Stimulated activated CD8-positive, alpha-beta memory T cell treated with anti-CD3 and anti-CD28 coated beads, Interleukin-7, amount 100 ng/mL, for 24 hours (primary cell): Measurements from ENCODE around the gene CCDC91.

Experiments
- DNase-seq: peaks from one replicate; pipeline ENCODE4 v3.0.0-alpha.2; 2020; ENCODE audit warnings: low read depth

Gene CCDC91

DNA sequence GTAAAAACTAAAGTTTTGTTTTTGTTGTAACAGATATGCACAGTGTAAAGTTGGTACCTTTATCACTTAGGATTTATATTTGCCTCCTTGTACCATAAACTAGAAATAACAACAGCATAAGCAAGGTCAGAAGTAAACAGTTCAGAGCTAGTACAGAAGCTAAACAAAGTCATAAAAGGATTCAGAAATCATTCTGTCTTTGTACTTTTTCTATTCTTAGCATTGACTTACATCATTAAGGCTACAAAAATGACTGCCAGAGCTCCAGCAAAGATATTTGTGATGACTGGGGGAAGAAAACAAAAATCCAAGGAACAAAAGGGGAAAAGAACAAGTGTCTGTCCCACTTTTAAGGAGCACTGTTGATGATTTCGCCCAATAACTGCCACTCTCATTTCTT, 347.2 kb downstream of the CCDC91 start:
- DNase-seq: no peak

DNA sequence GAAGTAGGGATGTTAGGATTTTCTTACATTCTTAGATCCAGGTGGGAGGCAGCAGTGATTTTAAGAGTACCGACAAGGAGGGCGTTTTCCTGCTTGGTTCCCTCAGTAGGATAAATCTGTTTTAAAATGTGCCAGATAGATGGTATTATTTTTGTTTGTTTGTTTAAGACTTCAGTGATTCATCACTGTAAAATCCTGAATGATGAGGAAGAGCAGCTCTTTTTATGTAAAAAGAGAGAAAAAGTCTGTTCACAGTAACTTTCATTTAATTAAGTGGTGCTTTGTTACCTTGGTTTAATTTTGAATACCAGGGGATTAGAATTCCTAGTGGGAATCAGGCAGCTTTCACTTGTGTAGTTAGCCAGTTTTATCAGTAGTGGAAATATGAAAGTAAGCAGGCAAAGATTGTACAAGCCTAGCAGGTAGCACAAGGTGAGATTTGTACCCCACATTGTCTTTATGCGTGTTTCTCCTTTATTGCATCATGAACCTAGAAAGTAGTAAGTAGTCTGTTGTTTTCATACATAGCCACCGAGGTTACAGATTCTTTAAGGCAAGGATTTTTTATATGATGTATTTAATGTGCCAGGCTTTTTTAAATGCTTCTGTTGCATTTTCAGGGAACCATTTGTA, 349.6 kb downstream of the CCDC91 start:
- no peak for DNase-seq

DNA sequence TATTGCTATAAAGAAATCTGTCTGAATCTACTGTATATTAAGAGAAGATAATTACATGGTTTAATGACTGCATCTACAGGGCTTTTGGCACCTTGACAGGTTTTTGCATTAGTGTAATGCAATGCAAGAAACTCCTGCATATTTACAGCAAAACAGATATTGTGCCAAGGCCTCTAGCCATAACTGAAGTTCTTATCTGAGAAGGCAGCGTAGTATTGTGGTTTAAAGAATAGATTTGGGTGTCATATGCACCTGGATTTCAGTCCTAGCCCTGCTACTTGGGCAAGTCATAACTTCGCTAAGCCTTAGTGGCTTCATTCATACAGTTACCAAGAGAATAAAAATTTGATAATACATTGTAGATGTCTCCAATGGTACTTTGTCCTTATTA, 350.1 kb downstream of the CCDC91 start:
- DNase-seq: no peak

DNA sequence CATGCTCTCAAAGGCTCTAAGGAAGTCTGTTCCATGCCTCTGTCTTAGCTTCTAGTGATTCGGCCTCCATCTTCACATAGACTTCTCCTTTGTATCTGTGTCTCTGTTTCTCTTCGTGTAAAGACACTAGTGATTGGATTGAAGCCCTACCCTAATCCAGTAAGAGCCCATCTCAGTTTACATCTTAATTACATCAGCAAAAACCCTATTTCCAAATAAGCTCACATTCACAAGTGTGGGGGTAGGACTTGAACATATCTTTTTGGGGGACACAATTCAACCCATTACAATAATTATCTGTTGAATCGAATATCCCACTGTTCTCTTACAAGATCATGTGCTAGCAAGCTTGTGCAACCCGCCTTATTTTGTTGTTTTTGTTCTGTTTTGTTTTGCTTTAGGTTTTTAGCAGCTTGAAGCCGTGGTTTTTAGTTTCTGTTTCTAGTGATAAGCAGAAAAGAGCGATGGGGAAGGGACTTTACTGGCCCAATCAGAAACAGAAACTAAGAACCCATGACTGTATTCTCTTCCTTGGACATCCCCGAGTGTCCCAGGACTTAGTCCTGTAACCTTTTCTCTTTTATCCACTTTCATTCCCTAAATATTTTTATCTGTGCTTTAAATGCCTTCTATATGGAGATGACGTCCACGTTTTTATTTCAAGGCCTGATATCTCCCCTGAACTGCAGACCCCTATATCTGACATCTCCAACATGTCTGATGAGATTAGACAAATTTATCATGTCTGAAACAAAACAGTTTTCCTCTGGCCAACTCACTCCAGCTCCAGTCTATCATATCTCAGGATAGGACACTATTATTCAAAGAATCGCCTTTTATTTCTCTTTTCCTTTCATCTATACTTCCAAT, 353.0 kb downstream of the CCDC91 start:
- DNase-seq: no peak

DNA sequence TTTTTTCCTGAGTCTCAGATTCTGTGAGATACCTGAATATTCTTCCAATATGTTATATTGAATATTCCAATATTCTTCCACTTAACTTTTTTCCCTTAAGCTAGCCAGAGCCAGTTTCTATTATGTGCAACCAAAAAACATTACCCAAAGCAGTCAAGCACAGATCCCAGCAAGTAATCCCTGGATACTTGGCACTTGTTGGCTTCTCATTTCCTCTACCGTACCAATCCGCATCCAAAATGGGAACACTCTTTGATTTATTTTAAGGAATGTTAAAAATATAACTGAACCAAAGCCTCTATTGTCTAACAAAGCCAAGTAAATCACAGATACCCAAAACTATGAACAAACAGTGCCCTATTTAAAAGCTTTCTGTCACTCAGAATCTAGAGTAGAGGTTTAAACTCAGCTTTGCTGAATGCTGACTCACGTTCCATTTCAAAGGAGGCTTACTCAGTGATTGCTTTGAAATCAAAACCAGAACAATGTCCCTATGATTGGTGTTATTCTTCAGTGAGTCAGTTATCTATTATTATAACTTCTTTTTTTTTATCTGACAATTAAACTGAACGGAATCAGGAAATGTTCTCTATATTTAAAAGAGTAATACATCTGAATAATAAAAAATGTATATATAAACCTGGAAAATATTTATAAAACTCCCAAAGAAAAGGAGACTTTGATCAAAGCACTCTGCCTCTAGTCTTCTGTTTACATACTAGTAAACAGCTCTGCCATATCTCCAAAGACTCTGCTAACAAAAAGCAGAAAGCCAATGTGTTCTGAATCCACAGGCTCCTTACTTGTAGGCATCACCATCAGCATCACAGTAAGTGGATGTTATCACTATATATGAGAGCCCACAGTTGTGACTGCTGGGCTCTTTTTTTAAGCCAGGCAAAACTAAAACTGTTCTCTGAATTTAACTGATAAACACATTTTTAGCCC, 360.8 kb downstream of the CCDC91 start:
- DNase-seq: no peak

DNA sequence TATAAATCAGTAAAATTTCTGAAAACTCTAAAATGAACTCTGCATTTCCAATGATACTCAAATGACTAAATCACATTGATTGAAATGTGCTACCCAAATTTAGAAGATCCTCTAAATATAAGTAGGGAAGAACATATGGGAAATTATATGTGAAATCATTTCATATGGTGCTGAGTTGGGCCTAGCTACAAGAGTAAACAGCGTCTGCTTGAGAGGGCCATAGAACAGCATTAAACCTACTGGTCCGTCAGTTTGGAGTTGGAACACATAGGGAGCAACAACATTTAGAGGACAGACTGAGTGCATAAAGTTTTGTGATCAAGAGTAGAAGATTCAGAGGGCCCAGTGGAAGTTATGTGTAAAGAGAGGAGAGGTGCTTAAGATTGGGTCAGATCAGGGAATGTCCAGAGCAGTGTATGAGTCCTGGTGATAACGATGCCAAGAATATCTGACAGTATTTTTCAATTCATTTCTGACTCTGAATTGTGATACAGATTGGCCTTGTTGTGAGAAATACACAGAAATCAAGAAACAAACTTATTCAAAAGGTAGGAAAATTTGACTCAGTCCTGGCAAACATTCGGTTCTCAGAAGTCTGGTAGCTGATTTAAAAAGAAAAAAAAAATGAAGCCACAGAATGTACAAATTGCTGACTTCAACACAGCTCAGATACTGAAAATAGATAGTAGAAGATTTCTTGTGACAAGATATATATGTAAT, 362.2 kb downstream of the CCDC91 start:
- no peak for DNase-seq

DNA sequence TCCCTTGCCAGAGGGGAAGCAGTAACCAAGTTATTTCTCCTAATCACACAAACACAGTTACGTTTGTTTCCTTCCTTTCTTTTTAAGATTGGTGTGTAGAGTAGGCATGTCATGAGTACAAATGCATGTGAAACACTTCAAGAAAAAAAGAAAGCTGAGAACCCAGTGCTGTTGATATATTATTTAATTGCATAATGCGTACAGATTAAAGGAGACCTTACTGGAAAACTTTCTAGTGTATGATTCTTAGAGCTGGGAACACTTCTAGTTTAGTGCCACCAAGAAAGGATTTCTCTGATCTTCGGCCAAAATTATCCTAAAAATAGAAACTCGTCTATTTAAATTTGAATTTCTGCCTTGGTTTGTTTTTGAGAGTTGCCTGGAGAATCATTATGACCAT, 365.5 kb downstream of the CCDC91 start:
- no peak for DNase-seq

DNA sequence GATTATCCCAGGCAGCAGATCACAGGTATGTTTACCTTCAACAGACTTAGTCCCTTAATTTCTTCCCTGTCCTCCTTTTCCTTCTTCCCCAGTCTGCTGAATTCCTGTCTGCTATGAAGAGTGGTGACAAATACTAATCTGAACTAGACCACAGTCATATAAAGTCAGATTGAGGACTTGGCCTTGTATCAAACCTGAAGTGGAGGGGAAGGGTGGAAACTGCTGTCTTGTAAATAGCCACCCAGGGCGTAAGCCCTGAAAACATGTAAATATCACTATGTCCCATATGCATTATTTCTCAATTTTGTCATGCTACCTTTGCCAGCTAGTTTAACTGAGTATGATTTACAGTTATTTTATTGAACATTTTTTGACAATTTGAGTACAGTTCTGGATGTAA, 368.0 kb downstream of the CCDC91 start:
- no peak for DNase-seq

DNA sequence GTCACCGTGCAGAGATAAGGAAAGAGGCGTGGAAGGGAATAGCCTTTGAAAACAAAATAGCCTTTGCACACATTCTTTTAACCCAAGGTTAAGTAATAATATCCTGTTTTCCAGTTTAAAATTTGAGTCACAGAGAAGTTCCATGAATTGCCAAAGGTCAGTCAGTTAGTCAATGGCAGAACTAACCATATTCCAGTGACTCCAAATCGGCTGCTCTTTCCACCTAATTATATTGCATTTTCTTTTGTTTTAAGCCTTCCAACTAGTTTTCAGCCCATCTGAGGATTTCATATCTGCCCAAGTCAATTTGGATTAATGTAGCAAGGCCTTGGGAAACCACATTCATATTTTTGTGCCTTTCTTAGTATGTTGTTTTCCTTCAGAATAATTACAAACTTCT, 373.0 kb downstream of the CCDC91 start:
- DNase-seq: no peak

DNA sequence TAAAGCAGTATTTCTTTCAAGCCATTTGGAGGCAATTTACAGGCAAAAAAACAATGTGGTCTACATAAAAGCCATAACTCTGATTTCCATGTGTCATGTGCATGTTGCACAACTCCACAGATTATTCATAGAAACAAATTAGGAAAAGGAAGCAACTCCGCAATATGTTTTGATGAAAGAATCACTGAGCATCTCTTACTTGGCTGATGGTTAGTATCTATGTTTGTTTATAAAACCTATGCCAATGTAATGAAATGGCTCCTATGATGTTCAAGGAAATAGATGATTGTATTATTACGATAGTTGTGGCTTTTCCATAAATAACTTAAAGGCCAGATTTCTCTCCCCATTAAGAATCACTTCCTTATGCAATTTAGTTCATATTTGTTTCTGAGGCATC, 373.7 kb downstream of the CCDC91 start:
- no peak for DNase-seq

DNA sequence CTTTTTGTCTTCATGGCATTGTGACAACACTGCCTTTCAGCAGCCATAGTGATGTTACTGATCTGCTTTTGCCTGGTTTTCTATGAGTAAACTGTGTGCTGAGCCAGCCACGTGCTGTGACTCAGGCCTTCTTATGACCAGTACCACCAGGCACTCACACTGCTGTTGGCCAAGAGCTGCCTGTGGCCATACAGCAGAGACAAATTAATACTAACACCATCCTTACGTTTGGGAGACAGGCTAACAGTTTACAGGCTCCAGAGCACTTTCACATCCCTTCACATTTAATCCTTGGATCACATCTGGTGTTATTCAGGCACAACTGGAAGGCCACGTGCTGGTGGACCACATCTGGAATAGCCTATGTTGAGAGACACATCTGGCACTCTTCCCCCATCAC, 377.9 kb downstream of the CCDC91 start:
- no peak for DNase-seq

DNA sequence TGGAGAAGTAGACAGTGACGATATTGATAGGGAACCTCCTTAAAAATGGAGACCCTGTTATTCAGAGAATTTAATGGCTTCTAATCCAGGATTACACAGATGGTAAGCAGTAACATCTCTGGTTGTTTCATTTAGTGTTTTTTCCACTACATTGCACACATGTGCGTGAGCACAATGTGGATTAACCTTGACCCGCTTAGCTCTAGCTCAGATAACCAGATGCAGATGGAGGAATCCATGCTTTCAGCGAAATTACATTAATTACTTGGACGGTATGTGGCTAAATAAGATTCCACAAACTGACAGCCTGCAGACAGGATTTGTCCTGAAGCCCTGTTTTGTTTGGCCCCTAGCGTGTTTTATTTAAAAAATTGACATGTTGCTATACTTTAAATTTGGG, 378.4 kb downstream of the CCDC91 start:
- DNase-seq: no peak

DNA sequence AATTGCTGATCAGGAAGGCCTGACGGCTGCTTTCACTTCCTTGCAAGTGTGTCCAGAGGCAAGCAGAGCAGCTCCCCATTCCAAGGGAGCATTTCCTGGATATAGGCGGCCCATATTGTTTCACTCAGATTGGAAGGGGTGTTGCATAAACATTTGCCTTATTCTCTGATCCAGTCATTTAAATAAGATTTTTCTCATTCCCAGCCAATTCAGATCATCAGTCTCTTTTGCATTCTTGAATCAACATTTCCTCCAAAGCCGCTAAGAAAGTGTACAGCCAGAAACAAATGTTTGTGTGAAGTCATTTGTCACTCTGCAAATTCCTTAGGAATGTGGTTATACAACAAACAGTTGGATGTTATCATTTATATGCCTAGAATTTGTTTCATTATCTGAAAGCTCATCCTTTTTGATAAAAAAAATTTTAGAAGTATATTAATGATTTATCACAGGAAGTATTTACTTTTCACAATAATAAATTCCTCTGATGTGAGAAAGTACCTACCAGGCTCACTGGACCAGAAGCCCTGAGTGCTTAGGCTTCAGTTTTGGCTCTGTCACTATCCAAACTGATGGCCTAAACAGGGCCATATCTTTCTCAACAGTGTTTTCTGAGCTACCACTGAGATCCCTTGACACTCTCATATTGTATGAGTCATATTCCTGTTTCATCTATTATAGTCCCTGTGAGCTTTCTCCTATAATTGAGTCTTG, 379.6 kb downstream of the CCDC91 start:
- DNase-seq: no peak

DNA sequence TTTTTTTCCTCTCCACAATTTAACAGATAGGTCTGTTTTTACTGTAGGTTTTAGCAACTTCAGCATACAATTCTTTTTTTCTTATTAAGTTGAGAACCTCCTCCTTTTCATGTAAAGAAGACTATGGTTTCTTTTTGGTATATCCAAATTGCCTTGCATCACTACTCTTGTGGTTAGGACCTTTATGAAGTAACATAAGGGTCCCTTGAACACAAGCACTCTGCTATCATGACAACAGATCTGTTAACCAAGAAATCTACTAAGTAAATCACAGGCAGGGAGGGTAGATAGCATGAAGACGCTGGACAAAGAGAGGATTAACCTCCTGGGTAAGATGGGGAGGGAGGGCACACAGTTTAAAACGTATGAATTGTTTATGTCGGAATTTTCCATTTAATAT, 380.6 kb downstream of the CCDC91 start:
- DNase-seq: no peak

DNA sequence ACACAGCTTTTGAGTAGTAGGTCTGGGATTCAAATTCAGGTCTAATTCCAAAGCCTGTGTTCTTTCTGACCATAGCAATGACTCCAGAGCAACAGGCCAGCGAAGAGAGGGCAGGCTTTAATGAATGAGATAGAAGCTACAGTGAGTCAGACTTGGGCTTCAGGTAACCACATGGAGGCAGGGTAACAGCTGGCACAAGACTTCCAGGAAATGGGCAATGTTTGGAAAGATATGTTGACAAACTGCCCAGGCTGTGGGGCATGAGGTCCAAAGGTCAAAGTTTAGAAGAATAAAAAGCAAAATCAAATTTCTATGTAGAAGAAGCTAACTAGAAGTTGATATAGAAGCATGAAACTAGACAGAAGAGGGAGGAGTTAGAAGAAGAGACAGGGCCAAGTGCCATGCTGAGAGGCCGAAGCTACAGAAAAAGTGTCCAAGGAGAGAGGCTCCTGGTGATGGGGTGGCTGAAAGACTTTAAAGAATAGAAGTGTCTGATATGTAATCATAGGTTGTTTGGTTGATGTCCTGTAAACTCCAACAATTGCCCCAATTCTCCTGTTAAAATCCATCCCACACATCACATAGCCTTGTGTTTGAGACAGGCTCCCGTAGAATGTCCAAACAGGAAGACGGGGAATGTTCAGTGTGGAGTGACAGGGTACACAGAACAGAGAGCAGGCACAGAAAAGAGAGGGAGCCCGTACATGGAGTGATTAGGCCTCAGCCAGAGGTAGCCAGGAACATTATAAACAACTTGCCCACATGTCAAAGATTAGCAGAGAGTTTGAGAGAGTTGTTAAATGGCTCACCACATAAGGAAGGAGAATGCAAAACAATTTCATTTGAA, 384.7 kb downstream of the CCDC91 start:
- no peak for DNase-seq

DNA sequence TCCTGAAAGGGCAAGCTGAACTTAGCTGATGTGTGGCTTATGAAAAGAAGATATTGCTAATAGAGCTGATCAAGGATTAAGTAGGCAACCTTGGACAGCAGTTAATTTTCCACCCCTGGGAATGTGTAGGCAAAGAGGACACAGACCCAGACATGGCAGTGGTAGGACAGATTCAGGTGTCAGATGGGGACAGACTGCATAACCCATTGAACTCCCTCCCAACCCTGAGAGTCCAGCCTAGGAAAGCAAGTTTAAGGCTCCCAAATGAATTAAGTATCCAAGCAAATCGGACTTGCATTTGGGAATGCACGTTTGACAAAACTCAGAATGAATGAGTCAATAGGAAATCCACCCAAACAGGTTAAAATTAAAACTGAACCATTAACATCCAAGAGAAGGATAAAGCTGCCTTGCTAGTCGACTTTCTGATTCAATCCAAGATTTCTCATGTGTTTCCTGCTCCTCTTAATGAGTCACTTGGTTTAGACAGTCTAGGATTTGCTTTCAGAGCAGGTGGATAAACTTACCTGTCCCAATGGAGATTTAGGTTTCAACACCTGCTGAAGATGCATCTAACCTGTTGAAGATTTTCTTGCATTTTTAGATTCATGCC, 385.4 kb downstream of the CCDC91 start:
- no peak for DNase-seq

DNA sequence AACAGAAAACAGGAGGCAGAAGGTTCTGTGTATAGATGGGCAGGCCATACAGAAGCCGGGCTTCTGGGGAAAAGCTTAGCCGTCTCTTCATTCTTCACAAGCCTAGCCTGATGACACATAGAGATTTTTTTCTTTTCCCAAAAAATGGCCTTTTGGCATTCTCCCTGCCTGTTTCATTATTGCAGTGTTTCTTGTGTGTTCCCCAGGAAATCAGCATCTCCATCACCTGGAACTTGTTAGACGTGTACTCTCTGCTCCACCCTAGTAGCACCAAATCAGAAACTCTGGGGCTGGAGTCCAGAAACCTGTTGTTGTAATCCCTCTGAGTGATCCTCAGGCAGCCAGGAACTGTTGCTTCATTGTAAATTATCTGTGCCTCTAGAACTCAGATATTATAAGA, 388.1 kb downstream of the CCDC91 start:
- no peak for DNase-seq

DNA sequence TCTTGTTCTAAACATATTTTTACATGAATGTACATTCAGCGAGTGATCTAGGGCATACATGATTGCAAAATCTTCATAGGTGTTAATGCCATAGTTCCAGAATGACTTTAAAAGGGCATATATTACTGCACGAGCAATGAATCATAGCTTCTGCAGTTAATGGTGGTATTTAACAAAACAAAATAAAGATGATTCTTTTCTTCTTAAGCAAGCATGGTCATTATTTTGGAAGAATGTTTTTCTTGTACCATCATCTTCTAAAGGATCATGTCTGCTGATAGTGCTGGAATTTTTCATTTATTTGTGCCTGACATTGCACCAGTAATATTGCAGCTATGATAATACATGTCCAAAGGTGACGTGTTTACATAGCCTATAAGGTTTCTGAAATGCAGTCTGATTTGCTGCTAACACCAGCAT, 388.6 kb downstream of the CCDC91 start:
- DNase-seq: no peak

DNA sequence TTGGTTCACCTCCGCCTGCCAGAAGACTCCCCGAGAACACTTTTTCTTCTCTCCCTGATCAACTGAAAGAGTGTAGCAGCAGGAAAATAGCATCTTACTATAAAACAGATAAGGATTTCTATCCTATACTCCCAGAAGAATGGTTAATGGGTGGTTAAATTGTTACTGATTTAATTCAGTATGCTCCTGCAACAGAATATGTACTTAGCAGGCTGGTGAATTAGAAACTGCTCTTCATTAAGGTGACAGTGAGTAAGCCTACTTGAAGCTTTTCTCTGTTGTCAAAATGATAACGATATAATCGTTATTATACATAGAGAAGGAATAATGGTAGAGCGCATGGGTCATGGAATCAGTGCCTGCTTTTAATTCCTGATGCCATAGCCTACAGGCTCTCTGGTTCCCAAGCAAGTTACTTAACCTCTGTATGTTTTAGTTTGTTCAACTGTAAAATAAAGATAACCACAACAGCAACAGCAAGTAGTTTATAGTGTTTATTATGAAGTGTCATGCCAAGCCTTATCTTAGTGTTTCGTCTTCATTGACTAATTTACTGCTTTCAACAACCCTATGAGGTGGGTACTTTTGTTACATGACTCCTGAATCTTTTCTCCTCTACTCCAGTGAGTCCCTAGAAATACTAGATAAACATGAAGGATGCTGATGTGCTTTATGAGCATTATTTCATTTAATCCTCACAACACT, 392.6 kb downstream of the CCDC91 start:
- DNase-seq: no peak
